A549 treated with CORT108297 at 1 μM for 4 hours (cell line): Measurements from ENCODE around the gene MAP3K21. TPM values are rescaled to one million over a fixed set of nuclear protein-coding genes. Genes with fewer than 3 reads are reported as not detected.

Source experiments
- total RNA-seq: library from RNA; stranded (reverse); fragments of 200-300 nt; extraction: Qiagen RNA extraction; gene quantifications from 5 replicates; pipeline ENCODE4 v1.2.3, GENCODE V29; 2022

Gene MAP3K21
- total RNA-seq = 8.6 to 11.8 TPM (median 10.9 TPM) in 5 replicates

DNA sequence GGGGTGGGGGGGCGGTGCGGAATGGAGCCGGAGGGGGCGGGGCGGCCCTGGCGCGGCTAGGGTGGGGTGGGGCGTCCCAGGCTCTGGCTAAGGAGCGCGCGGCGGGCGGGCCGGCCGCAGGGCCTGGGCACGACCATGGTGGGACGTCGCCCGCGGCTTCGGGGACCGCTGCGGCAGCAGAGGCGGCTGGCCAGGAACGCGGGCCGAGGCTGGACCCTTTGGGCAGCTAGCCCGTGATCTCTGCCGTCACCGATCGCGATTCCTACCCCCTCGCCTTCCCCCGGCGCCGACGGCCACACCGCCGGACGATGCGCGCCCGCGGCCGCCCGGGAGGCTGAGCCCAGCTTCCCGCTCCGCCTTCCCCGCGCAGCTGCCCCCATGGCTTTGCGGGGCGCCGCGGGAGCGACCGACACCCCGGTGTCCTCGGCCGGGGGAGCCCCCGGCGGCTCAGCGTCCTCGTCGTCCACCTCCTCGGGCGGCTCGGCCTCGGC lies at the start of gene MAP3K21:
TSS of gene MAP3K21 (plus strand) at position 74 of the 491 bp plus-strand sequence. CDS start at position 379, 305 bp downstream.

DNA sequence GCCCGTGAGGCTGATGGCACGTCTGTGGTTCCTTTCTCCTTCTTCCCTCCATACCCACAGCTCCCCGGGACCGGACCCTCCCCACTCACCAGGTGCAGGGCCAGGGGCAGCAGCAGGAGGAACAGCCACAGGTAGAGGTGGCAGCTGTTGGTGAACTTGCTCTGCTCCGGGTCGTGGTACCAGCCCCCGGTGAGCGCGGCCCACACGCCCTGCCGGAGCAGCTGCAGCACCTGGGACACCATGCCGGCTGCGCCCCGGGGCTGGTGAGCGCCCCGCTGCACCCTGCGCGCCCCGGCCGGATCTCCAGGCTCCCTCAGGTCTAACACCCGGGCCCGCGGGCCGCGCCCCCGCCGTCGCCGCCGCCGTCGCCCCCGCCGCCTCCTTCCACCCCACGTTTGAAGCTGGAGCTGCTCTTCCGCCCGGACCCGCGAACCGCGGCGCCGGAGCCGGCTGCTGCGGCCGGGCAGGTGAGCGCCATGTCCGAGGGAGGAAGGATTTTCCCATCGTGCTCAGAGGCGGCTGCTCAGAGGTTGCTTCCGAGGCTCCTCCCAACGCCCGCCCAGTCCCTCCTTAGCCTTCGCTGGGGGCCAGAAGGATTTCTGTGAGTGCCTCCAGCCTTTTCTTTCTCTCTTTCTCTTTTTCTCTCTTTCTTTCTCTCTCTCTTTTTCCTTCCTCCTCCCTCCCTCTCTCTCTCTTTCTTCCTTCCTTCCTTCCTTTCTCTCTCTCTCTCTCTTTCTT lies 32.1 kb upstream of the MAP3K21 start, which contains the start of gene PCNX2:
TSS of gene PCNX2 (minus strand) at position 489 of the 738 bp plus-strand sequence. CDS start at position 242, 247 bp downstream.

Other genes starting within 250 kb of the MAP3K21 start
- 8.5 to 12.9 TPM (median 11.7 TPM) in 5 replicates for gene PCNX2, start 32.0 kb upstream of the MAP3K21 start, total RNA-seq